ENCODE measurements around the gene NOTUM.

NOTUM gene

DNA sequence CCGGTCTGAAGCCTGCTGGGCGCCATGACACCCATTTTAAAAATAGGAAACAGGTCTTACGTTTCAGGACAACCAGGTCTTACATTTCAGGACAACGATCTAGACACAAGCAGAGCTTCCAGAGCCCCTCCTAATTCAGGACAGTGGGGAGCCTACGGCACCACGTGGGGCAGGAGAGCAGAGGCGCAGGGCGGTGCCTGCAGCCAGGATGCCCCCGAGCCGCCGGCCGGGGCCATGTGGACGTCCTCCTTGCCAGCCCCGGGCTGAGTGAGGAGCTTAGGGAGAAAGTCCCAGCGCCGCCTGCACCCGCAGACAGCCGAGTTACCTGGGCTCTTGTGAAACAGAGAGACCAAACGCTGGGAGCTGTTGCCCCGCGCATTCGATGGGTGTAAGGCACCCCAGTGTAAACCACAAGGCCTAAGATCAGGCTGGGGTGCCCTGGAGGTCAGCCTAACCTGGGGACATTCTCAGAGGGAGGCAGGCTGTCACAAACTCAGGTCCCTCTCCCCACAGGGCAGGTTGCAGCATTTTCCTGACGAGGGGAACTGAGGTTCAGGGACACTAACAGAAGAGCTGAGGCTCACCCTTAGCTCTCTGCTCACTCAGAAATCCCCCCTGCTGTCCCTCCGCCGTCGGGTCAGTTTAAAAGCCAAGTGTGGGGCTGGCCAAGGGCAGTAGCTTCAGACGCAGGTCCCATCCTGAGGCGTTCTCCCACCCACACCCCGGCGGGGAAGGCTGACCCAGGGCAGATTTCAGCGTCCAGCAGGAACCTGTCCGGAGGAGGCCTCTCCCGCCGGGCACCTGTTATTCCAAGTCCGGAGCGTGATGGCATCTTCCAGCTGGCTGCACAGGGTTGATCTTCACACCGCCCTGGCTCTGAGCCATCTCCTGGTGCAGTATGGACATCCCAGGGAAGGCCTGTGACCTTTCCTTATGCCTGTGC is 1.8 kb upstream of the NOTUM start:
- POLR2A ChIA-PET = no interaction called here
- CTCF ChIA-PET = interaction anchor here (1.2 to 7.0 kb wide), 4 partner anchors 10 to 68 kb away, joined by 3 to 290 read pairs (median 5); partner anchors contain the start of genes CENPX and LRRC45
- TF ChIP-seq, protein P1, sequence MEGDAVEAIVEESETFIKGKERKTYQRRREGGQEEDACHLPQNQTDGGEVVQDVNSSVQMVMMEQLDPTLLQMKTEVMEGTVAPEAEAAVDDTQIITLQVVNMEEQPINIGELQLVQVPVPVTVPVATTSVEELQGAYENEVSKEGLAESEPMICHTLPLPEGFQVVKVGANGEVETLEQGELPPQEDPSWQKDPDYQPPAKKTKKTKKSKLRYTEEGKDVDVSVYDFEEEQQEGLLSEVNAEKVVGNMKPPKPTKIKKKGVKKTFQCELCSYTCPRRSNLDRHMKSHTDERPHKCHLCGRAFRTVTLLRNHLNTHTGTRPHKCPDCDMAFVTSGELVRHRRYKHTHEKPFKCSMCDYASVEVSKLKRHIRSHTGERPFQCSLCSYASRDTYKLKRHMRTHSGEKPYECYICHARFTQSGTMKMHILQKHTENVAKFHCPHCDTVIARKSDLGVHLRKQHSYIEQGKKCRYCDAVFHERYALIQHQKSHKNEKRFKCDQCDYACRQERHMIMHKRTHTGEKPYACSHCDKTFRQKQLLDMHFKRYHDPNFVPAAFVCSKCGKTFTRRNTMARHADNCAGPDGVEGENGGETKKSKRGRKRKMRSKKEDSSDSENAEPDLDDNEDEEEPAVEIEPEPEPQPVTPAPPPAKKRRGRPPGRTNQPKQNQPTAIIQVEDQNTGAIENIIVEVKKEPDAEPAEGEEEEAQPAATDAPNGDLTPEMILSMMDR (IDR thresholded peaks at IDR 0.05; ENCODE audit: insufficient read depth, low read length, missing control alignments) = no peak
- no peak for DNase-seq (ENCODE audit: low read depth, low spot score)
- no peak overlapping the region for H3K4me3 ChIP-seq (ENCODE audit: low read depth, low read length)

DNA sequence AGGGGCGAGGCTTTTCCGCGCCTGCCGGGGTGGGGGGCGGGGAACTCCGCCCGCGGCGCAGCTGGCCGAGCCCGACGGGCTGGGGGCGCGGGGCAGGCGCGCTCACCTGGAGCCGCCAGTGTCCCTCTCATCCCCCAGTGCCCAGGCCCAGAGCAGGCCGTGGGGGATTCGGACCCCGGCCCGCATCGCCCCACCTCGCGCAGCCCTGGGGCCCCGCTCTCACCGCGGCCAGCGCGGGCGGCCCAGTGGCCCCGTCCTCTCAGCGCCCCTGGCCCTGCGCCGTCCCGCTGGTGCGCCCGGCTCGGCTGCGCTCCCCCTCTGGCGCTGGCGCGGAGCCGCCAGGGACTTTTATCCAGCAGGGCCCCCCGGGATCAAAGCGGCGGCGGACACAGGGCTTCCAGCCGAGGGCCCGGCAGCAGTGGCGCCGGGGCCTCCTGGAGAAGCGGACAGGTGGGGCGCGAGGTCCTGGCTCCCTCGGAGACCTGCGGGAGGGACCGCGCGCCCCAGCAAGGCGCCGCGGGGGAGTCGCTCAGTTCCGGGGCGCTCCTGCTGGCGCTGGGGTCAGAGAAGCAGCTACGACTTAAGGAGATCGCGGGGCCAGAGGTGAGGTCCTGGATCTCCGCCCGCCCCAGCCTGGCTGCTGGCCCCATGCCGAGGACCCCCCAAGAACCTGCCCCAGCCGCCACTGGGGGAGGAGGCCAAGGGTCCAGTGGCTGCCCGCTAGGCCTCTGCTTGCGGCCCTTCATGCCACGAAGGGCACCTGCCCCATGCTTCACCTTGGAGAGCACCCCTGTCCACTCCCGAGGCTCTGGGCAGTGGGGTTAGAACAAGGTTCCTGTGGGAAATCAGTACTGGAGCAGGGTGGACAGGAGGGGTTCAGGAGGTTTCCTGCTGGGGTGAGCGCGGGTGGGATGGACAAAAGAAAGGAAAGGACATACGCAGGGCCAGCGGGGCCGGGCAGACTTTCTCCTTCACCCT is 823 bp upstream of the NOTUM start:
- DNase-seq (ENCODE audit: low read depth, low spot score) = no peak
- POLR2A ChIA-PET = no interaction called here

DNA sequence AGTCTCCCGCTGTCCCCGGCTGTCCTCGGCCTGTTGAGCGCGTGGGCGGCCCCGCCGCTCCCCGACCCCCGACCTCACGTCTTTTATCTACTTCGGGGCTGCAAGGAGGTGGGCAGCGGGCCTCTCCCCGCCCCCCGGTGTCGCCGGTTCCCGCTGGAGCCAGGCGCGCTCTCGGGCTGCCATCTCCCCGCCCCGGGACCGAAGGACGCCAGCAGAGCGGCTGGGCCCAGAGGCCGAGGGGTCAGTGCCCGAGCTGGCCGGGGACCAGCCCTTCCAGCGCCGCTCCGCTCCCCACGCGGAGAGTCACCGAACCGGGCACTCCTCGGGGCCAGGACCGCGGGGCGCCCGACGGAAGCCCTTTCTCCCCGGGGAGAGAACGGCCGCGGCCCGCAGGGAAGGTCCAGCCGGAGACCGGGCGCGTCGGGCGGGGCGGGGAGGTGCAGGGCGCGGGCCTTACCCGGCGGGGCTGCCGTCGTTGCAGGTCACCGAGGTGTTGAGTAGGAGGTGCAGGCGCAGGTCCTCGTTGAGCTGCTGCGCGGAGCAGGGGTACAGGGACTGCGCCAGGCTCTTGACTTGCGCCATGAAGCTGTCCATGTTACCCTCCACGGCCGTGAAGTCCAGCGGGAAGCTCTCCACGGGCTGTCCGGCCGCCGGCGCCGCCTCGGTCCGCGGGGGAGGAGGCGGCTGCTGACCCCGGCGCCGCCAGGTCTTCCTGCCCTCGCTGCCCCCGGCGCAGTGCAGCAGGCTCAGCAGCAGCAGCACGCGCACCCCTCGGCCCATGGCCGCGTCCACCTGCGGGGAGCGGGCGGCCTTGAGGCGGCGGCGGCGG is 643 bp downstream of the NOTUM start:
- POLR2A ChIA-PET = interaction anchor here (1.1 to 1.6 kb wide), 2 partner anchors 59 to 61 kb away, joined by 5 to 10 read pairs; no protein-coding TSS in a partner anchor
- peak overlapping the region; percentile 24; the same call in 1 of the 2 replicates for H3K4me3 ChIP-seq (ENCODE audit: low read depth, low read length)
- DNase-seq (ENCODE audit: low read depth, low spot score) = no peak
- TF ChIP-seq, protein P1 (IDR thresholded peaks at IDR 0.05; ENCODE audit: insufficient read depth, low read length, missing control alignments) = no peak
- CTCF ChIA-PET = interaction anchor here (0.7 to 7.0 kb wide), 35 partner anchors 8 to 223 kb away, joined by 3 to 290 read pairs (median 6); partner anchors contain the start of genes ARHGDIA, ASPSCR1, CENPX and DCXR

More for the DNA sequence above, 823 bp upstream of the NOTUM start:
- TF ChIP-seq, protein P1 (IDR thresholded peaks at IDR 0.05; ENCODE audit: insufficient read depth, low read length, missing control alignments) = no peak
- H3K4me3 ChIP-seq (ENCODE audit: low read depth, low read length) = no peak overlapping the region
- CTCF ChIA-PET = interaction anchor here (1.3 to 7.0 kb wide), 9 partner anchors 9 to 76 kb away, joined by 3 to 290 read pairs (median 15); partner anchors contain the start of genes CENPX, DCXR, LRRC45 and RAC3

DNA sequence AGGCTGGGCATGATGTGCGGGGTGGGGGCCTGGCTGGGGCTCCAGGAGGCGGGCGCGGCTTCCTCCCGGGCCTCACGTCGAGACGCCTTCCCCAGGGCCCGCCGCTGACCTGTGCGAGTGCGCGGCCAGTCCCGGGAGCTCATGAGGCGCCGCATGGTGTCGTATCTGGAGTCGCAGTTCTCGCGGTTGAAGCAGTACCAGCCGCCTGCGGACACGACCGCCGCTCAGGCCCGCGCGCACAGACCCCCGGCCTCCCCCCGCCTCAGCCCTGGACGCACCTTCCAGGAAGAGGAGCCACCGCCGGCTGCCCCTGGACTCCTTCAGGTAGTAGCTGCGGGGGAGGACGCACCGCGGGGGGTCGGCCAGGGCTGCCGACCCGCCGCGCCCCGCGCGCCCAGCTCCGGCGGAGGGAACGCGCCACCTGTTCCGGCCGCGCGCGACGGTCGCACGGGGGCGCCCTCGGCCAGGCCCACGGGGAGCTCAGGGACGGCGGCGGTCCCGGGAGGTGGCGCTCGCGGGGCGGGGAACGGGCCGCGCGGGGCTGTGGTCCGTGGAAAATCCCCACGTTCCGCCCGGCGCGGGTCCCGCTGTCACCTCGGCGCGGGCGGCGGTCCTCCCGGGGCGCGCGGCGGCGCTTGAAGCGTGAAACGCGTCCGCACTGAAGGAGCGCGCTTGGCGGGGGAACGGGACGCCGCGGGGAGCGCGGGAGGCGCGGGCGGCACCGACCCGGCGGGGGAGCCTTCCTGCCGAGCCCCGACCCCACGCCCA is 1.4 kb downstream of the NOTUM start:
- ChIA-PET POLR2A (interaction anchor here (0.8 to 1.6 kb wide), 3 partner anchors 60 to 76 kb away, joined by 3 to 10 read pairs (median 5); no protein-coding TSS in a partner anchor), CTCF (interaction anchor here (0.7 to 7.0 kb wide), 44 partner anchors 9 to 223 kb away, joined by 3 to 290 read pairs (median 6); partner anchors contain the start of genes ARHGDIA, ASPSCR1, CENPX and DCXR)
- peak overlapping the region; percentile 24; the same call in 1 of the 2 replicates for H3K4me3 ChIP-seq (ENCODE audit: low read depth, low read length)
- no peak for DNase-seq (ENCODE audit: low read depth, low spot score)
- TF ChIP-seq, protein P1 (IDR thresholded peaks at IDR 0.05; ENCODE audit: insufficient read depth, low read length, missing control alignments) = peak; percentile 80
